Neural crest cell (in vitro differentiated cells): ENCODE results near the gene ALG5. TPM values are rescaled to one million over a fixed set of nuclear protein-coding genes. Genes with fewer than 3 reads are reported as not detected.

ENCODE experiments used
- DNase-seq: peaks from one replicate; pipeline ENCODE4 v3.0.0; 2021; ENCODE audit warnings: low read depth, mixed read lengths, low spot score
- H3K27ac Mint-ChIP-seq: one replicate; pipeline ENCODE4 v1.8.0; 2021; ENCODE audit warnings: mild to moderate bottlenecking, mixed read lengths; ENCODE audit not compliant: unreplicated experiment
- H3K27me3 Mint-ChIP-seq: 2 replicates; pipeline ENCODE4 v1.8.0; 2021; ENCODE audit warnings: low read depth, mild to moderate bottlenecking, mixed read lengths
- H3K36me3 Mint-ChIP-seq: 2 replicates; pipeline ENCODE4 v1.8.0; 2021; ENCODE audit warnings: low read depth, mild to moderate bottlenecking, mixed read lengths
- H3K4me1 Mint-ChIP-seq: 2 replicates; pipeline ENCODE4 v1.8.0; 2021; ENCODE audit warnings: mixed read lengths
- H3K4me3 Mint-ChIP-seq: one replicate; pipeline ENCODE4 v1.8.0; 2021; ENCODE audit warnings: mild to moderate bottlenecking, mixed read lengths
- H3K9me3 Mint-ChIP-seq: 2 replicates; pipeline ENCODE4 v1.8.0; 2021; ENCODE audit warnings: mixed read lengths
- CTCF ChIP-seq: fragments of 200-600 bp; sonication (generic); conservative IDR thresholded peaks from 2 replicates; pipeline ENCODE4 v1.5.0; 2021; ENCODE audit warnings: antibody characterized with exemption, mild to moderate bottlenecking
- total RNA-seq: library from RNA; stranded (reverse); gene quantifications from 2 replicates; pipeline ENCODE4 v1.2.1, GENCODE V29; 2021

ALG5 gene
- total RNA-seq, 1 donor from 2014 or later: 31.1 TPM

GRCh38 chr13:36915106-36915505 lies 84.0 kb downstream of the ALG5 start:
- Mint-ChIP-seq H3K4me1 (peaks cover 13% of the 10 kb centered on the region), H3K27me3 (peaks cover 32% of the 10 kb centered on the region), H3K36me3 (no peaks in the 10 kb centered on the region), H3K4me3 (no peak overlapping the region), H3K27ac (no peak overlapping the region), H3K9me3 (no peaks in the 10 kb centered on the region)
- no peak for TF ChIP-seq CTCF
- no peak for DNase-seq

GRCh38 chr13:36914648-36915047 lies 84.5 kb downstream of the ALG5 start:
- no peak for TF ChIP-seq CTCF
- H3K4me1 Mint-ChIP-seq: peaks cover 13% of the 10 kb centered on the region
- DNase-seq: no peak
- H3K4me3 Mint-ChIP-seq: no peak overlapping the region
- peaks cover 32% of the 10 kb centered on the region for H3K27me3 Mint-ChIP-seq
- no peak overlapping the region for H3K27ac Mint-ChIP-seq
- no peaks in the 10 kb centered on the region for H3K9me3 Mint-ChIP-seq
- H3K36me3 Mint-ChIP-seq: no peaks in the 10 kb centered on the region

GRCh38 chr13:36913463-36913862 lies 85.7 kb downstream of the ALG5 start:
- DNase-seq: no peak
- no peak for TF ChIP-seq CTCF
- Mint-ChIP-seq H3K4me3 (no peak overlapping the region), H3K36me3 (no peaks in the 10 kb centered on the region), H3K9me3 (no peaks in the 10 kb centered on the region), H3K27ac (no peak overlapping the region), H3K27me3 (peaks cover 23% of the 10 kb centered on the region), H3K4me1 (peaks cover 5% of the 10 kb centered on the region)

- no peak for DNase-seq
- H3K4me3 Mint-ChIP-seq: no peak overlapping the region
Measured at GRCh38 chr13:36912973-36913372, 86.2 kb downstream of the ALG5 start.

GRCh38 chr13:36912369-36912768 lies 86.8 kb downstream of the ALG5 start:
- no peak for DNase-seq
- Mint-ChIP-seq H3K4me1 (no peaks in the 10 kb centered on the region), H3K27ac (no peak overlapping the region), H3K4me3 (no peak overlapping the region), H3K36me3 (no peaks in the 10 kb centered on the region), H3K27me3 (peaks cover 15% of the 10 kb centered on the region), H3K9me3 (no peaks in the 10 kb centered on the region)
- no peak for TF ChIP-seq CTCF

More at GRCh38 chr13:36912973-36913372, 86.2 kb downstream of the ALG5 start:
- TF ChIP-seq CTCF: no peak
- Mint-ChIP-seq H3K9me3 (no peaks in the 10 kb centered on the region), H3K27ac (no peak overlapping the region), H3K36me3 (no peaks in the 10 kb centered on the region), H3K27me3 (peaks cover 19% of the 10 kb centered on the region), H3K4me1 (peaks cover under 1% of the 10 kb centered on the region)

GRCh38 chr13:36910545-36910944 lies 88.6 kb downstream of the ALG5 start:
- no peak for DNase-seq
- no peak overlapping the region for H3K27ac Mint-ChIP-seq
- no peaks in the 10 kb centered on the region for H3K36me3 Mint-ChIP-seq
- no peak for TF ChIP-seq CTCF
- no peaks in the 10 kb centered on the region for H3K9me3 Mint-ChIP-seq
- peaks cover 4% of the 10 kb centered on the region for H3K27me3 Mint-ChIP-seq
- H3K4me1 Mint-ChIP-seq: no peaks in the 10 kb centered on the region
- H3K4me3 Mint-ChIP-seq: no peak overlapping the region
